Eye (tissue), 1 donor: ENCODE results near the gene WDFY1.

ENCODE experiments used
- DNase-seq: peaks from one replicate; pipeline ENCODE4 v3.0.0-alpha.2; 2015

WDFY1 gene

DNA sequence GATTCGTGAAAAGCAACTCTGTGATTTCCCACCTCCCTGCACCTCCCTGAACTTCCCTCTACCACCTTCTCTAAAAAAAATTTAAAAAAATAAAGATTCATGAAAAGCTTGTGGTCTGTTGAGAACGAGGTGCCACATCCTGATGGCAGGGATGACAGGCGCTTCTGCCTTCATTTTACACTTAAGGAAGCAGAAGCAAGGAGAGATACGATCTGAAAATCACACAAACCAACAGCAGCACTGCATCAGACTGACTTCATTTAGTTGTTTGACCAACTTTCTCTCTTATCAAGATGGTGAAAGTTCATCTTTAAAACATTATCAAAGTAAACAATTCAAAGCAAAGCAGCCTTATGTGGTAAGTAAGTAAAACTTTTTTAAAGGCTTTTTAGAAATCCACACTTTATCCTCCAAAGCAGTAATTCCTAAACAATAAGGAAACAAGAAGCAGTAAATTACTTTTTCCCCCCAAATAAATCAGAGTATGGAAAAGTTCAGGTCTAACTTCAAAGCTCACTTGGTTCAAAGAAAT lies 15.5 kb downstream of the WDFY1 start:
- DNase-seq = no peak

DNA sequence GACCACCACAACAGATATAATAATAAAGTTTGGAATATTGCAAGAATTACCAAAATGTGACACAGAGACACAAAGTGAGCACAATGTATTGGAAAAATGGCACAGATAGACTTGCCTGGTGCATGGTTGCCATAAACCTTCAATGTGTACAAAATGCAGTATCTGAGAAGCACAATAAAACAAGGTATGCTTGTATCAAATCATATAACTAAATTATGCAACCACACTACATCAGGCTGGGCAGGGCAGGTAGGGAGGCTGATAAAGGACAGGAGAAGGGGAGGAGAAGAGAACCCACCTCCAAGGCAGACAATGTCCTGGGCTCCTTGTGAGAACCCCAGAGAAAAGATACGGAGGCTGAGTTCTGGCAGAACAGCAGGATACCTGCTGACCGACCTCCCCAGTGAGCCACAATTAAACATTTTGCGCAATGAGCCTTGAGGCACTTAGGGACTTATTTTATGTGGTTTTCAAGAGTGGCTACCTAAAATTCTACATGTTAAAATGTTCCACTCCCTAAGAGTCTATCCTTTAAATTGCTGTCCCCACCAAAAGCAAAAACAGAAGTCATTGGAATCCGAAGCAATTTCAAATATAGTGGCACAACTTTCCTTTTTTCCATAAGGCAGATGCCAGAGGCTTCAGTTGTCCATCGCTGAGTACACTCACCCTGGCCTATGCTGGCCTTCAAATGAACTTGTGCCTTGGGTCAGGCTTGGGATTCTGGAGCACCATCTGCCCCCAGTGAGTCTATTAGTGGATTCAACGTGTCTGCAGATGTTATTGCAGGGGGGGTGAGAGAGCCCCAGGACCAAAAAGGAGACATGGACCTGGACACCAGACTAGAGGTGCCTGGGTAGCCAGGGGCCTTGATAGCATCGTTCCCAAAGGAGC lies 16.8 kb downstream of the WDFY1 start:
- DNase-seq = no peak

GRCh38 chr2:223925106-223925505 lies 20.0 kb downstream of the WDFY1 start:
- DNase-seq = no peak

DNA sequence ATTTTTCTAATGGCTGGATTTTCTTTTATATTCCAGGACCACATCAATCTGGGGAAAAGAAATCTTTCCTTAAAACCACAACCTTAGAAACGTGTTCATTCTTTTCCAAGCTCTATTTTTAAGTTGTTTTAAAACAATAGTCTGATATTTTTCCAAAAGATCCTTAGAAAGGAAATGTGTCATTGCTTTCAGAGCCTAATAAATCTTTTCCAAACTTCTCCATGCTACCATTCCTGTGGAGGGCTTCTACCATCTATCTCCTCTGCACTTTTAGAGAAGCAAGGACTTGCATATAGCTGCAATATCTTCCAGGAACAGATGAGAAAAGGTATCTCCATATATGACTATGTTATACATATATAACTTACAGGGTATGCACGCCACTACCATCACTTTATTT lies 21.2 kb downstream of the WDFY1 start:
- DNase-seq = no peak

DNA sequence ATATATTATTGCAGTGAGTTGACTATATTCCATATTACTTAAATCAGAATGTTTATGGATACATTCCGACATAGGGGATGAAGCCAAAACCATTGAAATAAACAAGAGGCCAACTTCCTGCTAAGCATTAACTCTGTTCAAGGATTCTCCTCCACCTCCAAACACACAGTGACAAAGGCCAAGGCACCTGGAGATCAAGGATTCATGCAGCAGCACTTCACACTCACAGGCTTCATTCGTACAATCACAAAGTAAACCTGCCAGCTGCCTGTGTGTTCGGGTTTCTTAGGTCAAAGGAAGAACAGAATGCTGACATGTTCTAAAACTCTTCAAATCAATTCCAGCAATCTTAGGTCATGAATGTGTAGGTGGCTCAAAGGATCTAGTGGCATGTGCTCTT lies 22.8 kb downstream of the WDFY1 start:
- DNase-seq = no peak

DNA sequence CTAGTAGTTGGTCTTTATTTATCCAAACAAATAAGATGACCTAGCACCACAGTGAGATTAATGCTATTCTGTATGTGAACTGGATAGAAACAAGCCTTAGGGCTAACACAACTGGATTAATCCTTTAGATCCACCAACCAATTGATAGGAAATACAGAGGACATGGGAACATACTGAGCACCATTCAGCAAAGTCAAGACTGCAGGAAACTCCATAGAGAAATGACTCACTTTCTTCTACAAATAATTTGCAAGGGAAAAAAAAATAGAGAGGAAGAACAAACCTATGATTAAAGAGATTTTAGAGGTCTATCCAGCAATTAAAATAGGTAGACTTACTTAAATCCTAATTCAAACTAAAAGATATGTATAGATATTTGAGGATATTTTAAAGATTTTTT lies 23.9 kb downstream of the WDFY1 start:
- no peak for DNase-seq

DNA sequence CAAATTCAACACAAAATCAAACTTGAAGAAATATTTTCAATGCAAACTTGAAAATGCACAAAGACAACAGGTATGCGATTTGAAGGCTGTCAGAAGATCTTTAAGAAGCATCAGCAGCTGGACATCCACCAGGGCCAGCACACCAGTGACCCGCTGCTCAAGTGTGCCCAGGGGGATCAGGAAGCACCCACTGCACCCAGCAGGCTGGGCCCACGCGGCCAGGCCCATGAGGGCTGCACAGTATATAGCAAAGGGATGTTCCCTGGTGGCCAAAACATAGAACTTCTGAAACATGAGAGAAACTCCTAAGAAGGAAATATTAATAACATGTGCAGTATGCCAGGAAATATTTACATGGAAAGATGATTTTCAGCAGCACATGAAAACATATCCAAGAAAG lies 25.0 kb downstream of the WDFY1 start:
- DNase-seq = no peak

- DNase-seq = no peak
These were observed 26.4 kb downstream of the WDFY1 start for GRCh38 chr2:223918671-223919134.

- no peak for DNase-seq
These were observed 28.8 kb downstream of the WDFY1 start for GRCh38 chr2:223916181-223916920.

DNA sequence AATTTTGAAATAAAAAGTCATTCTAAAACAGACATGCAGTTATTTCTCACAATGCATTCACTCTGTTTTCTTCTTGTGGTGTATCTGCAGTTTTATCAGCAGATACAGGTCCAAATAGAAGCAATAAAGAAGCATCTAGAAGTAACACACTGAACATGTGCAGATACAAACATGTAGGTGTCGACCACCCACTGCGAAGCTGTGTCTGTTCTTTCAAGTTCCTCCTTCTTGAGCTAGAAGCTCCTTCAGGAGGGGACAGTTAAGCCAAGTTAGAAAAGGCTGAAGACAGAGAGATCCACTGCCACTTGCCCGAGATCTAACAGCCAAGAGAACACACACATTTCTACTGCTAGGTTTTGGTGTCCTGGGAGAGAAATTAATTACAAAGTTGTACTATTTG lies 30.1 kb downstream of the WDFY1 start:
- DNase-seq = no peak

- no peak for DNase-seq
These were observed 30.8 kb downstream of the WDFY1 start for GRCh38 chr2:223914324-223914723.

GRCh38 chr2:223909001-223909741 lies 36.0 kb downstream of the WDFY1 start:
- no peak for DNase-seq

- DNase-seq = no peak
These were observed 36.7 kb downstream of the WDFY1 start for GRCh38 chr2:223908304-223908998.

DNA sequence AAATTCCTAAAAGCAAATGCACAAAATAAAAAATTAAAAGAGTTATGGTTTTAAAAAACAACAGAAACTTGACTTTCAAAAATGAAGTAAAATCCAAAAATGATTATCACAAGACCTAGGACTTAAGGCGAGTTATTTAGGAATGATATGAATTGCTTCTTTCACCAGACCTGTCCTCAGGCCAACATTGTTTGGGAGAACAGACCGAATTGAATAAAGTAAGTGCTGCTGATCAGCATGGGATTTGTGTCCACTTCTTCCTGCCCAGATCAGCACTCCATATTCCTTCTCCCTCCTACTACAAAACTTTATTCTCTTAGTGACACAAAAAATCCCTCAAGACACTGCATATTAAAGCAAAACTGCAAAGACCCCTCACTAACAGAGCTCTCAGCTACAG lies 39.1 kb downstream of the WDFY1 start:
- no peak for DNase-seq

DNA sequence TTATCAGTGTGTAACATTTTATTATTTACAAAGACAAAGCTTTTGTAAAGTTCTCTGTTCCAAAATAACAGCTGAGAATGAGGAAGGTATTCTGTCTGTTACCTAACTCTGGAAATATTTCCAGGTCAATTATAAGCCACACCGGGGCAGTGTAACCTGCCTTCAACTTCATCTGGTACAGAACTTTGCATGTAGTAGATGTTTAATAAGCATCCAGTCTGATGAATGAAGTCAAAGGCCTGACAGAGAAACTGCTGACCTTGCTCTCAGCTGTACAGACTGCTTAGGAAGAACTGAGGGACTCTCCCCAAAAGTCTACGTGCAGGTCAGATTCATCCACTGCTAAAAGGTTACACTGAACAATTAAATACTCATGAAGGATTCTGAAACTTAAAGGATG lies 43.3 kb downstream of the WDFY1 start:
- no peak for DNase-seq

DNA sequence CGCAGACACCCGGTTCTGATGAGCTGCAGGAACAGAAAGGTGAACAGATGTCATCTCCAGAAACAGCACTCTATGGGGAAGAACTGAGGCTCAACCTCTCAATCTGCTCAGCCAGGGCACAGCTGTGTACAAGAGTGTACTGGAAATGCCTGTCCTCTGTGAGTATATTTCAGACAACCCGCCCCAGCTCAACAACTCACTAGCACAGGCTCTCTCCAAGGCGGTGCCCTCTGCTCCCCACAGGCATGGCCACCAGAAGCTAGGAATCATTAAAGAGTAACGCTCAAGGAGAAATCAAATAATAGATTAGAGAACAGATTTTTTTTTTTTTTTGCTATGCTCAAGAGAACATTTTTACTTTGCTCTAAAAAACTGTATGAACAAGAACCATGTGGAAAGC lies 43.8 kb downstream of the WDFY1 start:
- DNase-seq = no peak

GRCh38 chr2:223900531-223900930 lies 44.6 kb downstream of the WDFY1 start:
- no peak for DNase-seq

GRCh38 chr2:223900066-223900465 lies 45.1 kb downstream of the WDFY1 start:
- no peak for DNase-seq

DNA sequence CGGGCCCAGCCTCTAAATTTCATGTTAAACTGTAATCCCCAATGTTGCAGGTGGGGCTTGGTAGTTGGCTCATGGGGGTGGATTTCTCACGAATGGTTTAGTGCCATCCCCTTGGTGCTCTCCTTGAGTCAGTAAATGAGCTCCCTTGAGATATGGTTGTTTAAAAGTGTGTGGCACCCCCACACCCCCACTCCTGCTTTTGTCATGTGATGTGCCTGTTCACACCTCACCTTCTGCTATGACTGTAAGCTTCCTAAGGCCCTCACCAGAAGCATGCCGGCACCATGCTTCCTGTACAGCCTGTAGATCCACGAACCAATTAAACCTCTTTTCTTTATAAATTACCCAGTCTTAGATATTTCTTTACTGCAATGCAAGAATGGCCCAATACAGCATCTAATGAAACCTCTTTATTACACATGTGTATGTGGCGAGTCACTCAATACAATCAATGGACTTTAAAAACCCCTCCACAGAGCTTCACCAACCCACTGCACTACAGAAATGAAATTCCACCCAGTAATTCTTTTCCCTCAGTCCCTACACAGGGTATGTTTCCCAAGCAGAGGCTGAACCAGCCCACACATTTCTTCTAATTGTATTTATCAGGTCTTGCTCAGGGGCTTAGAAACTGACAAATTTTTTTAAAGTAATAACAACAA lies 47.3 kb downstream of the WDFY1 start:
- DNase-seq = no peak

- no peak for DNase-seq
These were observed 48.3 kb downstream of the WDFY1 start for GRCh38 chr2:223896833-223897311.

- no peak for DNase-seq
These were observed 50.2 kb downstream of the WDFY1 start for GRCh38 chr2:223894968-223895367.

DNA sequence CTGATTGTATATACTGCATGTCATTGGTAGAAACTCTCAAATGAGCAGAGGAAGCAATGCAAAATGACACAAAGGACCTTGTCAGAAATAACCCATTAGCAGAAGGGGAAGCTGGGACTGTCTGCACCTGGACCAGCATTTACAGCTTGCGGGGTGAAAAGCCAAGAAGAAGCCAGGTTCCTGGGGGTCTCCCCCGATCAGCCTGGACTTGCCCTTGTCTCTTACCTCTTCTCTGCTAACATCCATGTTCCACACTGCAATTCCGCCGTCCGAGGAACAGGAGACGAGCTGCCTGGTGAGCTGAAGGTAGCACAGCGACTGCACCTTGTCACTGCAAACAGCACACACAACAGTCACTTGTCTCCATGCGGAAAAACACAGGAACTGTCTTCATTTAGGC lies 51.1 kb downstream of the WDFY1 start:
- no peak for DNase-seq
